Spleen (tissue), 13 donors: ENCODE data around the gene ALKBH3. TPM values are rescaled to one million over a fixed set of nuclear protein-coding genes. Genes with fewer than 3 reads are reported as not detected.
A peak's percentile ranks its signal among the peaks of the same experiment; 100 is the strongest.

Experiments used
- DNase-seq: peaks from one replicate; pipeline ENCODE4 v3.0.0-alpha.2; 2020
- H3K27ac ChIP-seq, 8 donors: fragments of 200-600 bp; sonication (generic) in 7 of 8; 1 replicate in 4 of 8; 2 replicates in 4 of 8; pipeline versions ENCODE4 v1.5.0 to v1.8.0; 2016 to 2021; ENCODE audit warnings: inconsistent platforms in 4 of 8, mild to moderate bottlenecking in 4 of 8, moderate library complexity in 1 of 8
- H3K27me3 ChIP-seq, 7 donors: fragments of 200-600 bp; sonication (generic) in 6 of 7; replicated peaks in 1 of 7; 1 replicate in 4 of 7; 2 replicates in 3 of 7; pipeline versions ENCODE4 v1.5.0 to v1.8.0; 2016 to 2021; ENCODE audit warnings: inconsistent platforms in 3 of 7, mild to moderate bottlenecking in 1 of 7
- H3K36me3 ChIP-seq, 6 donors: fragments of 200-600 bp; sonication (generic) in 5 of 6; 1 replicate in 4 of 6; 2 replicates in 2 of 6; pipeline versions ENCODE4 v1.5.0 to v1.8.0; 2016 to 2021; ENCODE audit warnings: inconsistent platforms in 2 of 6
- H3K4me1 ChIP-seq, 6 donors: fragments of 200-600 bp; sonication (generic) in 5 of 6; 1 replicate in 3 of 6; 2 replicates in 3 of 6; pipeline versions ENCODE4 v1.5.0 to v1.8.0; 2016 to 2021; ENCODE audit warnings: inconsistent platforms in 3 of 6
- H3K4me3 ChIP-seq, 8 donors: fragments of 200-600 bp; sonication (generic) in 7 of 8; 1 replicate in 4 of 8; 2 replicates in 4 of 8; pipeline versions ENCODE4 v1.5.0 to v1.8.0; 2016 to 2021; ENCODE audit warnings: inconsistent platforms in 4 of 8, mild to moderate bottlenecking in 4 of 8, moderate library complexity in 2 of 8
- H3K9me3 ChIP-seq, 8 donors: fragments of 200-600 bp; sonication (generic) in 7 of 8; 1 replicate in 4 of 8; 2 replicates in 4 of 8; pipeline versions ENCODE4 v1.5.0 to v1.8.0; 2016 to 2021; ENCODE audit warnings: inconsistent platforms in 4 of 8
- POLR2A ChIP-seq, 3 donors: fragments of 450-650 bp; IDR thresholded peaks; one replicate each; pipeline ENCODE4 v1.5.1; 2017; ENCODE audit warnings: antibody characterized with exemption in 3 of 3, mild to moderate bottlenecking in 1 of 3
- POLR2AphosphoS5 ChIP-seq, 3 donors: sonication (generic); formaldehyde crosslinking; IDR thresholded peaks; one replicate each; pipeline ENCODE4 v1.5.1; 2017; ENCODE audit warnings: antibody characterized with exemption in 3 of 3
- WGBS, 5 donors: extraction: QIAGEN DNeasy Blood & Tissue Kit in 3 of 5; methylation state at CpG; one replicate each; pipeline versions ENCODE4 v1.1.5 to v1.1.7; 2013 to 2018; 5-methylcytosine and 5-hydroxymethylcytosine counted together
- intact Hi-C: fragments of 100-400 bp; cut with DNase I; formaldehyde crosslinking; loops from one replicate; pipeline ENCODE4 v1.15.0; 2023; ENCODE audit warnings: low total_unique reads
- long read RNA-seq, 2 donors: transcript quantifications; one replicate each; lab custom pipeline, GENCODE V29; 2026
- polyA plus RNA-seq, 3 donors: library from polyadenylated mRNA; stranded (reverse); fragments of 200-250 nt; gene quantifications; one replicate each; pipeline ENCODE4 v1.2.1, GENCODE V29; 2013
- total RNA-seq, 7 donors: library from RNA; depleted of rRNA in 3 of 7; stranded (reverse); fragments of >200 nt in 3 of 7; fragmentation: NEBNext Ultra II Directional in 4 of 7; extraction: Animal tissue kit (Norgen Biotek cat#: 25700) in 4 of 7; gene quantifications; one replicate each; pipeline versions ENCODE4 v1.1.0 to v1.2.1, GENCODE V29; 2016 to 2021
- TF ChIP-seq, protein P1 (sequence below), 11 experiments: fragments of 200-600 bp in 7 of 11; fragments of 450-650 bp in 4 of 11; sonication (generic) in 4 of 11; IDR thresholded peaks in 8 of 11; conservative IDR thresholded peaks in 3 of 11; 1 replicate in 7 of 11; 2 replicates in 4 of 11; pipeline versions ENCODE4 v1.4.0 to v1.8.0; 2016 to 2021; ENCODE audit warnings: antibody characterized with exemption in 11 of 11, inconsistent platforms in 4 of 11, mild to moderate bottlenecking in 1 of 11
- donor health status: healthy with polysubstance abuse.
- donor health status: DM: no; HTN: no; CAD: no; lungs with moderate emphysema.
- donor health status: DM: no; HTN: no; CAD: no.
- donor health status: Bipolar disorder and iron deficiency.
- donor health status: healthy.
- donor health status: DM: no; HTN: no; CAD: no.
- donor health status: DM: yes; HTN: yes; CAD: no.

The ALKBH3 gene
- total RNA-seq (10 to 100 TPM; 21.6 to 42.2 (median 31.7) TPM), polyA plus RNA-seq (10 to 100 TPM; 28.2 to 36.6 (median 33.5) TPM)
- long read RNA-seq, donor 1, partial matches to known transcripts: 0 of 5 reads
- long read RNA-seq, donor 1, other reads (novel, unspliced or antisense): 0 of 5 reads
- long read RNA-seq, donor 2, transcript ALKBH3-201 (10 exons, 1,474 nt): major isoform, 6 of 8 reads
- long read RNA-seq, donor 2, partial matches to known transcripts: 0 of 8 reads
- long read RNA-seq, donor 2, other reads (novel, unspliced or antisense): 0 of 8 reads

DNA sequence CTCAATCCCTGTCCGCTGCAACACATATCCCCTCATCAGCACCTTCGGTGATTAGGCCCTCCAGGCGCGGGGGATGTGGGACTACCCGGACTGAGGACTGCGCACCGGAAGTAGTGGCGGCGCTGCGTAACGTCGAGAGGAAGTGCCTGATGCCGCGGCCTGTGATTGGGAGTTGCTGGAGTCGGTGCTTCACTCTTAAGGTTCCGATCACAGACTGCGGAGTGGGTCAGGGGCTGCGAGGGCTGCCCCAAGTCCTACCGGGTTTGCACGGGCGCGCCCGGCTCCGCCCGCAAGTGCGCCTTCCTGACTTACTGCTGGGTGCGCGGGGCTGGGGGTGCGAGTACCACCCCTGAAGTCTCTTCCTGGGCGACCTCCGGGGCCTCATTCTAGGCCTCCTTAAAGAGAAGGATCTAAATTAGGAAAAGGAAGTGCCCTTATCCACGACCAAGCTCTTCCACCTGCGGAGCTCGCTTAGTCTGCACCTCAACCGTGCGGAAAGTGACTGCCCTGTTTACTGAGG, at the start of gene ALKBH3:
TSS of gene ALKBH3 (plus strand) at position 192 of the 520 bp plus-strand sequence. CDS start 1,822 bp downstream, outside the sequence.
- 0 to 1% (median 1%) methylated on average over 27 to 36 of the region's 36 CpGs for WGBS, 5 donors
- H3K36me3 ChIP-seq: peaks cover 0 to 34% (median 30%) of the 10 kb centered on the region in 6 donors
- intact Hi-C loops: no loop called here
- peaks cover 10 to 32% (median 20%) of the 10 kb centered on the region in 6 donors for H3K4me1 ChIP-seq
- peaks cover 0 to 35% (median 5%) of the 10 kb centered on the region in 7 donors for H3K27me3 ChIP-seq
- peak; percentile 96 for DNase-seq
- TF ChIP-seq POLR2A (IDR thresholded peaks at IDR 0.05) (peak in 1 of 3 donors; percentile 66), POLR2AphosphoS5 (IDR thresholded peaks at IDR 0.05) (peak; percentile 82 to 87 (median 84))
- TF ChIP-seq, protein P1, sequence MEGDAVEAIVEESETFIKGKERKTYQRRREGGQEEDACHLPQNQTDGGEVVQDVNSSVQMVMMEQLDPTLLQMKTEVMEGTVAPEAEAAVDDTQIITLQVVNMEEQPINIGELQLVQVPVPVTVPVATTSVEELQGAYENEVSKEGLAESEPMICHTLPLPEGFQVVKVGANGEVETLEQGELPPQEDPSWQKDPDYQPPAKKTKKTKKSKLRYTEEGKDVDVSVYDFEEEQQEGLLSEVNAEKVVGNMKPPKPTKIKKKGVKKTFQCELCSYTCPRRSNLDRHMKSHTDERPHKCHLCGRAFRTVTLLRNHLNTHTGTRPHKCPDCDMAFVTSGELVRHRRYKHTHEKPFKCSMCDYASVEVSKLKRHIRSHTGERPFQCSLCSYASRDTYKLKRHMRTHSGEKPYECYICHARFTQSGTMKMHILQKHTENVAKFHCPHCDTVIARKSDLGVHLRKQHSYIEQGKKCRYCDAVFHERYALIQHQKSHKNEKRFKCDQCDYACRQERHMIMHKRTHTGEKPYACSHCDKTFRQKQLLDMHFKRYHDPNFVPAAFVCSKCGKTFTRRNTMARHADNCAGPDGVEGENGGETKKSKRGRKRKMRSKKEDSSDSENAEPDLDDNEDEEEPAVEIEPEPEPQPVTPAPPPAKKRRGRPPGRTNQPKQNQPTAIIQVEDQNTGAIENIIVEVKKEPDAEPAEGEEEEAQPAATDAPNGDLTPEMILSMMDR (IDR thresholded peaks at IDR 0.05 in 8 of 11, conservative IDR thresholded peaks at IDR 0.05 in 3 of 11): peak in 4 of 11 experiments; percentile 16 to 26 (median 20)
- H3K9me3 ChIP-seq: no peaks in the 10 kb centered on the region
- peak within 1 kb of the TSS; percentile 6 to 83 (median 74) for H3K27ac ChIP-seq
- H3K4me3 ChIP-seq: peak within 1 kb of the TSS; percentile 74 to 95 (median 80)

DNA sequence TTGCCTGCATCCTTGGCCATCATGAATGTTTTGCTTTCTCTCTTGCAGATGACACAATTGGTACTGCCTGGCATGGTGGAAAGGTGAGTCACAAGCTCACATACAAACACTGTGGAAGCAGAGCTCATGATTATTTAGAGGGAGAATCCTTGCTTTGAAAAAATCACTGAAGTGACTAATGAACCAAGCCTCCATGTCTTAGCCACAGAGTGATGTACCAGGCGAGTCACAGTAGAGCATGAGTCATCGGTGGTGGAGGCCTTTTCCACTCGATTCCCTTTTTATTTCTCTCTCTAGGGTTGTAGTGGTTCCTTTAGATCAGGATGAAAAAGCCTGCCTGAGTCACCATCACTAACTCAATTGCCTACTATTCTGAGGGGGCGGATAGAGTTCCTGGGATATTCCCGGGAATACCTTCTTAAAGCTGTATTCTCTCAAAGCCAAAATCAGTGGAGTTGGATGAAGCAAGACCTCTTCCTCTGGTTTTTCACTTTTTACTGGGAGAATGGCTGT, 49.6 kb upstream of the ALKBH3 start:
- Histone ChIP-seq H3K9me3 (no peaks in the 10 kb centered on the region), H3K27ac (no peak overlapping the region), H3K36me3 (peaks cover 0 to 32% (median 10%) of the 10 kb centered on the region in 6 donors), H3K4me1 (peaks cover 0 to 8% (median 2%) of the 10 kb centered on the region in 6 donors), H3K27me3 (no peaks in the 10 kb centered on the region), H3K4me3 (no peak overlapping the region)
- intact Hi-C loops: no loop called here
- WGBS, 5 donors: 73 to 87% (median 82%) methylated on average over 5 of the region's 5 CpGs
- TF ChIP-seq, protein P1 (IDR thresholded peaks at IDR 0.05 in 8 of 11, conservative IDR thresholded peaks at IDR 0.05 in 3 of 11): no peak
- no peak for DNase-seq

DNA sequence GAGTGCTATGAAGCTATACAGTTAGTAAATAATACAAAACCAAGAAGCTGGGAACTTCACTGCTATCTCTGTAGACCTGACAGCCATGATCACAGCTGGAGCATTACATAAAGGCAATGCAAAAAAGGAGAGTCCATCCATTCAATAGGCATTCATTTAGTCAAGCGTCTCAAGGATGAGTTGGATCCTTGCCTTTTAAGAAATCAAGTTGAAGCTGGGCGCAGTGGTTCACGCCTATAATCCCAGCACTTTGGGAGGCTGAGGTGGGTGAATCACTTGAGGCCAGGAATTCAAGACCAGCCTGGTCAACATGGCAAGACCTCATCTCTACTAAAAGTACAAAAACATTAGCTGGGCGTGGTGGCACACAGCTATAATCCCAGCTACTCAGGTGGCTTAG, 48.1 kb upstream of the ALKBH3 start:
- Histone ChIP-seq H3K27me3 (no peaks in the 10 kb centered on the region), H3K36me3 (peaks cover 0 to 32% (median 10%) of the 10 kb centered on the region in 6 donors), H3K4me3 (no peak overlapping the region), H3K4me1 (peaks cover 0 to 8% (median 2%) of the 10 kb centered on the region in 6 donors), H3K9me3 (no peaks in the 10 kb centered on the region), H3K27ac (no peak overlapping the region)
- DNase-seq: no peak
- intact Hi-C loops: no loop called here
- WGBS, 5 donors: 93 to 100% (median 96%) methylated on average over 4 of the region's 4 CpGs
- TF ChIP-seq POLR2AphosphoS5 (IDR thresholded peaks at IDR 0.05) (no peak), POLR2A (IDR thresholded peaks at IDR 0.05) (no peak)
- TF ChIP-seq, protein P1 (IDR thresholded peaks at IDR 0.05 in 8 of 11, conservative IDR thresholded peaks at IDR 0.05 in 3 of 11): no peak

DNA sequence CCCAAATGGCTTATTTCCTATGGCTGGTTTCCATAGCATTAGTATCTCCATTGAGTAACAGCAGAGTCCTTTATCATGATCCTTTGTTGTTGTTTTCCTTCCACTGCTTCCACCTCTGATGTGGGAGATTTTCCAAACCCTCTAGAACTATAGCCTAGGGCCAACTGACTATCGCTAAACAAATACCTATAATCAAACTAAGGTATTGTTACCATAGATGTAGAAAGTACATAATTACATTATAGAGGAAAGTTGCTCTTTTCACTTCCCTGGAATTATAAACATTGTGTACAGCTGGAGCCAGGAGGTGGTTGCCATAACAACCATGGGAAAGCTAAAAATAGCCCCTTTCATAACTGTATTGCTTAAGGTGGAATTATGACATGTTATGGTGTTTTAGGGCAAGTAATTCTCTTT, 47.0 kb upstream of the ALKBH3 start:
- Histone ChIP-seq H3K36me3 (peaks cover 0 to 40% (median 10%) of the 10 kb centered on the region in 6 donors), H3K27ac (no peak overlapping the region), H3K9me3 (no peaks in the 10 kb centered on the region), H3K27me3 (no peaks in the 10 kb centered on the region), H3K4me3 (no peak overlapping the region), H3K4me1 (peaks cover 0 to 8% (median 2%) of the 10 kb centered on the region in 6 donors)
- TF ChIP-seq, protein P1 (IDR thresholded peaks at IDR 0.05 in 8 of 11, conservative IDR thresholded peaks at IDR 0.05 in 3 of 11): no peak
- TF ChIP-seq POLR2A (IDR thresholded peaks at IDR 0.05) (no peak), POLR2AphosphoS5 (IDR thresholded peaks at IDR 0.05) (no peak)
- intact Hi-C loops: no loop called here
- 91 to 98% (median 97%) methylated on average over 1 of the region's 1 CpG for WGBS, 5 donors
- no peak for DNase-seq
